AG04449 (cell line): ENCODE results near the gene SUFU.

ENCODE experiments used
- CTCF ChIA-PET: fragments of 350-600 bp; formaldehyde crosslinking; extraction: SDS; loops from one replicate; lab custom pipeline; 2021; ENCODE audit warnings: antibody characterized with exemption; lab: Yijun Ruan, JAX
- POLR2A ChIA-PET: fragments of 400-600, 350-600 bp; formaldehyde crosslinking; extraction: SDS; loops from one replicate; lab custom pipeline; 2020; ENCODE audit warnings: antibody characterized with exemption, inconsistent platforms; lab: Yijun Ruan, JAX
- DNase-seq: peaks from one replicate; pipeline ENCODE4 v3.0.0-alpha.2; 2010; ENCODE audit warnings: low read depth, low spot score
- H3K4me3 ChIP-seq: 2 replicates; pipeline ENCODE4 v1.5.1; 2011; ENCODE audit warnings: low read depth, mild to moderate bottlenecking, control low read depth, low read length
- TF ChIP-seq, protein P1 (sequence below): IDR thresholded peaks from one replicate; pipeline ENCODE4 v1.5.1; 2011; ENCODE audit warnings: mild to moderate bottlenecking, moderate library complexity, low read length, control low read depth, inconsistent platforms; ENCODE audit not compliant: insufficient read depth; ENCODE audit errors: missing control alignments

The SUFU gene

DNA sequence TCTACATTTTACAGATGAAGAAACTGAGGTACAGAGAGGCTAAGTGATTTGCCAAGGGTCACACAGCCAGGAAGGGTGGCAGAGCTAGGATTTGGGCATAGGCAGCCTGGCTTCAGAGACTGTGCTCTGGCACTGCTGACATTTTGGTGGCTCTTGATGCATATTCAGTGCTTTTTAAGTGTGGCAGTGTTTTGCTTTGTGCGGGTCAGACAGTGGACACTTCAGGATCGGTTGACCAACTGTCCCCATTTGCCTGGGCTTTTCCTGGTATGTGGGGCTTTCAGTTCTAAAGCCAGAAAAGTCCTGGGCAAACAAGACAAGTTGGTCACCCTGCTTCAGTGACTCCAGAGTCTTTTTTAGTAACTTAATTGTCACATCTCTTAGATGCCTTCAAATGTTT is 35.0 kb downstream of the SUFU start:
- ChIA-PET CTCF (interaction anchor here (1.0 kb wide), 2 partner anchors 16 to 17 kb away, joined by 3 read pairs; no protein-coding TSS in a partner anchor), POLR2A (no interaction called here)
- TF ChIP-seq, protein P1, sequence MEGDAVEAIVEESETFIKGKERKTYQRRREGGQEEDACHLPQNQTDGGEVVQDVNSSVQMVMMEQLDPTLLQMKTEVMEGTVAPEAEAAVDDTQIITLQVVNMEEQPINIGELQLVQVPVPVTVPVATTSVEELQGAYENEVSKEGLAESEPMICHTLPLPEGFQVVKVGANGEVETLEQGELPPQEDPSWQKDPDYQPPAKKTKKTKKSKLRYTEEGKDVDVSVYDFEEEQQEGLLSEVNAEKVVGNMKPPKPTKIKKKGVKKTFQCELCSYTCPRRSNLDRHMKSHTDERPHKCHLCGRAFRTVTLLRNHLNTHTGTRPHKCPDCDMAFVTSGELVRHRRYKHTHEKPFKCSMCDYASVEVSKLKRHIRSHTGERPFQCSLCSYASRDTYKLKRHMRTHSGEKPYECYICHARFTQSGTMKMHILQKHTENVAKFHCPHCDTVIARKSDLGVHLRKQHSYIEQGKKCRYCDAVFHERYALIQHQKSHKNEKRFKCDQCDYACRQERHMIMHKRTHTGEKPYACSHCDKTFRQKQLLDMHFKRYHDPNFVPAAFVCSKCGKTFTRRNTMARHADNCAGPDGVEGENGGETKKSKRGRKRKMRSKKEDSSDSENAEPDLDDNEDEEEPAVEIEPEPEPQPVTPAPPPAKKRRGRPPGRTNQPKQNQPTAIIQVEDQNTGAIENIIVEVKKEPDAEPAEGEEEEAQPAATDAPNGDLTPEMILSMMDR: no peak
- no peak for DNase-seq
- no peak overlapping the region for H3K4me3 ChIP-seq

DNA sequence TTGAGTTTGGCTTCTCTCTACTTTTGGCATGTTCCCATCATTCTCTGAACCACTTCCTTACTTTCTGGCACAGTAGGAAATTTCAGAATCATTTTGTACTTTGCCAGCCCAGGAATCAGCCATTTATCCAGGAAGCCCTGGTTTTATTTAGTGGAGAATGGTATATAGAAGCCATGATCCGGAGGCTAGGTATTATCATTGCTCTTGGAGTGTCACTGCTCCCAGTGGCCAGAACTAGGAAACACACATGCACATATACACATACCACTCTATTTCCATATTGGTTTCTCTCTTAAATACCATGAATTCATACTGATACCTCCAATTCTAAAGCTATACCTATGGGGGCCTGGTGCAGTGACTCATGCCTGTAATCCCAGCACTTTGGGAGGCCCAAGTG is 36.3 kb downstream of the SUFU start:
- TF ChIP-seq, protein P1: peak; percentile 29
- DNase-seq: no peak
- no peak overlapping the region for H3K4me3 ChIP-seq
- POLR2A ChIA-PET: no interaction called here
- CTCF ChIA-PET: interaction anchor here (0.6 to 2.0 kb wide), 5 partner anchors 17 to 89 kb away, joined by 3 to 6 read pairs (median 3); no protein-coding TSS in a partner anchor

DNA sequence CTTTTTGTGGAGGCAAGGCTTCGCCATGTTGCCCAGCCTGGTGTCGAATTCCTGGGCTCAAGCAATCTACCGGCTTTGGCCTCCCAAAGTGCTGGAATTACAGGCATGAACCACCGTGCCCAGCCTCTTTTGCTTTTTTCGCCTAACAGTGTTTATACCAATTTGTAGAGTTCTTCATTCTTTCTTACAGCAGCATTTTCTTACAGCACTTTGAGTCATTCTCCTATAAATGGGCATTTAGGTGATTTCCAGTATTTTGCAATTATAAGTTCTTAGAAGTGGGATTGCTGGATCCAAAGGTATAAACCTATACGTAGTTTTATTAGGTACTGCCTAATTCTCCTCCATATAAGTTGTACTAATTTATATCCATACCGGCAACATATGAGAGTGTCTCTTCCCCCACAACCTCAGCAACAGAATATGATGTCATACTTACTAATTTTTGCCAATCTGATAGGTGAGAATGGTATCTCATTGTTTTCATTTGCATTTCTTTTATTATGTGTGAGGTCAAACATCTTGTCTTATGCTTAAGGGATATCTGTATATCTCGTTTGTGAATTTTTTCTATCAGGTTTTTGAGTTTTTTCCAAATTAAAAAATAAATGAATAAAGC is 39.1 kb downstream of the SUFU start:
- TF ChIP-seq, protein P1: no peak
- peak; percentile 49 for DNase-seq
- ChIA-PET POLR2A (no interaction called here), CTCF (interaction anchor here (1.2 kb wide), 1 partner anchor 39 kb away, joined by 8 read pairs; the partner anchor contains the start of gene SUFU)
- H3K4me3 ChIP-seq: no peak overlapping the region

DNA sequence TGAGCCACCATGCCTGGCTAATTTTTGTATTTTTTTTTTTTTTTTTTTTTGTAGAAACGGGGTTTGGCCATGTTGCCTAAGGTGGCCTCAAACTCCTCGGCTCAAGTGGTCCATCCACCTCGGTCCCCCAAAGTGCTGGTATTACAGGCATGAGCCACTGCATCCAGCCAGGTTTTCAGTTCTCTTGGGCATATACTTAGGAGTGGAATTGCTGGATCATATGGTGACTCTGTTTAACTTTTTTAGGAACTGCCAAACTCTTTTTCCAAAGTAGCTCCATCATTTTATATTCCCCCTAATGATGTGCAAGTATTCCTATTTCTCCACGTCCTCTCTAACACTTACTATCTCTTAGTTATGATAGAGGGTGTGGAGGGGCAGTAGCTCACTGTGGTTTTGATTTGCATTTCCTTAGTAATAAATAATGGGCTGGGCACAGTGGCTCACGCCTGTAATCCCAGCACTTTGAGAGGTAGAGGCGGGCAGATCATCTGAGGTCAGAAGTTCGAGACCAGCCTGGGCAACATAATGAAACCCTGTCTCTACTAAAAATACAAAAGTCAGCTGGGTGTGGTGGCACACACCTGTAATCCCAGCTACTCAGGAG is 41.6 kb downstream of the SUFU start:
- ChIA-PET CTCF (interaction anchor here (1.0 to 1.2 kb wide), 2 partner anchors 38 to 40 kb away, joined by 3 to 5 read pairs; no protein-coding TSS in a partner anchor), POLR2A (no interaction called here)
- no peak overlapping the region for H3K4me3 ChIP-seq
- TF ChIP-seq, protein P1: no peak
- DNase-seq: no peak

DNA sequence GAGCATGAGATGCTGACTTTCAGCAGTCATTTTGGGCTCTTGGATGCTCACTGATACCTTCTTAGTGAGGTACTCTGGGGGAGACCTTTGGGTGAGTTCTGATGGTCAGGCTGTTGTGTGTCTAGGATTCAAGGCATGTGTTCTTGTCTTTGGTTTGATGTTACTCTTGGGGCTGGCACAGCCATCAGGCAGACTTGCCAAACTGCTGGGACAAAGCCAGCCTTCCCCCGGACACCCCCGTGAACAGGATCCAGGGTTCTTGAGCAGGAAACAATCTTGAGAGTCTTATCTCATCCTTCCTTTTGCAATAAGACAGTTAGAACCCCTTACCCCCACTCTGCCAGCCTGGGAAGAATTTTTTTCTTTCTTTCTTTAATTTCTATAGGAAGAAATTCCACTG is 42.2 kb downstream of the SUFU start:
- TF ChIP-seq, protein P1: no peak
- no peak overlapping the region for H3K4me3 ChIP-seq
- ChIA-PET CTCF (interaction anchor here (1.0 to 1.2 kb wide), 2 partner anchors 37 to 41 kb away, joined by 3 to 5 read pairs; no protein-coding TSS in a partner anchor), POLR2A (no interaction called here)
- no peak for DNase-seq
